DOHH2 (cell line): ENCODE data around the gene ST6GAL1.

Experiments
- EZH2phosphoT487 ChIP-seq: fragments of 200-600 bp; sonication (generic); IDR thresholded peaks from 2 replicates; pipeline ENCODE4 v1.6.1; 2017; ENCODE audit warnings: borderline replicate concordance, mild to moderate bottlenecking, antibody characterized with exemption, low read length, moderate library complexity, mixed read lengths
- TF ChIP-seq, protein P1 (sequence below): fragments of 200-600 bp; sonication (generic); IDR thresholded peaks from one replicate; pipeline ENCODE4 v1.5.1; 2014; ENCODE audit warnings: antibody characterized with exemption, mild to moderate bottlenecking, low read depth, low read length; ENCODE audit not compliant: poor library complexity, severe bottlenecking

DNA sequence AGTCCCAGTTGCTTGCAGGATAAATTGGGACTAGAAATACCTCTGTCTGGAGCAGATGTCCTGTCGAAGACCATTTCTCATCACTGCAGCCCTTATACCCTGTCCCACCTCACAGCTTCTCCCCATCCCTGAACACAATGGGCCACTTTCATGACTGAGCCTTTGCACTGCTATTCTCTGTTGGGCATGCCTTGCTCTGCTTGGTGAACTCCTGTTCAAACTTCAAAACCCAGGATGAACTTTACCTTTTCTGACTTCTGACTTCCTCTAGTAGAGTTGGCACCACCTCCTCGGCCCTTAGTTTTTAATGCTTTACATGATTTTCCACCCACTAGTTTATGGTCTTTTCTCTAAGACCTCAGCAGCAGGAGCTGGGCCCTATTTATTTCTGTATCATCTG is 48.4 kb downstream of the ST6GAL1 start:
- TF ChIP-seq, protein P1, sequence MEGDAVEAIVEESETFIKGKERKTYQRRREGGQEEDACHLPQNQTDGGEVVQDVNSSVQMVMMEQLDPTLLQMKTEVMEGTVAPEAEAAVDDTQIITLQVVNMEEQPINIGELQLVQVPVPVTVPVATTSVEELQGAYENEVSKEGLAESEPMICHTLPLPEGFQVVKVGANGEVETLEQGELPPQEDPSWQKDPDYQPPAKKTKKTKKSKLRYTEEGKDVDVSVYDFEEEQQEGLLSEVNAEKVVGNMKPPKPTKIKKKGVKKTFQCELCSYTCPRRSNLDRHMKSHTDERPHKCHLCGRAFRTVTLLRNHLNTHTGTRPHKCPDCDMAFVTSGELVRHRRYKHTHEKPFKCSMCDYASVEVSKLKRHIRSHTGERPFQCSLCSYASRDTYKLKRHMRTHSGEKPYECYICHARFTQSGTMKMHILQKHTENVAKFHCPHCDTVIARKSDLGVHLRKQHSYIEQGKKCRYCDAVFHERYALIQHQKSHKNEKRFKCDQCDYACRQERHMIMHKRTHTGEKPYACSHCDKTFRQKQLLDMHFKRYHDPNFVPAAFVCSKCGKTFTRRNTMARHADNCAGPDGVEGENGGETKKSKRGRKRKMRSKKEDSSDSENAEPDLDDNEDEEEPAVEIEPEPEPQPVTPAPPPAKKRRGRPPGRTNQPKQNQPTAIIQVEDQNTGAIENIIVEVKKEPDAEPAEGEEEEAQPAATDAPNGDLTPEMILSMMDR = no peak
- TF ChIP-seq EZH2phosphoT487 = no peak
